ENCODE results near the gene ANKDD1B.

GRCh38 chr5:75678155-75678554, 66.9 kb downstream of the ANKDD1B start:
- TF ChIP-seq CTCF (IDR thresholded peaks at IDR 0.05 in 8 of 11, conservative IDR thresholded peaks at IDR 0.05 in 3 of 11) (no peak), POLR2A (IDR thresholded peaks at IDR 0.05) (no peak), POLR2AphosphoS5 (IDR thresholded peaks at IDR 0.05) (no peak)
